DMS153 treated with DMSO at 0.1 percent for 48 hours (cell line): Measurements from ENCODE around the gene HIVEP2.
A peak's percentile ranks its signal among the peaks of the same experiment; 100 is the strongest.

Experiments used
- DNase-seq: peaks from one replicate; lab custom pipeline; 2025; ENCODE audit not compliant: unreplicated experiment; lab: John Stamatoyannopoulos, UW

HIVEP2 gene

DNA sequence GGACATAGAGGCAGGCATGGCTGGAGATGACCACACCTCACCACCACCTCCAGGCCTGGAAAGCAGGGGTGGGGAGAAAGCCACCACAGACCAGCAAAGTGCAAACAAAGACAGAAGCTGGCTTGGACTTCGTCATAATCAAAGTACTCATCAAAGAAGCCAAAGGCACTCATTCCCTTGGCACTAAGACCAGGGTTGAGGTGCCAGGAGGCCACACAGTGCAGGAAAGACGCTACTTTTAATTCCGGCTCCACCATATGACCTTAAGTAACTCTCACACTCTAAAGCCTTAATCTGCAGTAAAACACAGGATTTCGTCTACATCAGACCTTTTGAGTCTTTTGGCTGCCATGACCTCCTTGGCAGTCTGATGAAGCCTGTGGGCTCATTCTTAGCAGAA is 123.1 kb downstream of the HIVEP2 start:
- DNase-seq: no peak

- no peak for DNase-seq
These were observed 123.7 kb downstream of the HIVEP2 start for GRCh38 chr6:142821164-142821716.

DNA sequence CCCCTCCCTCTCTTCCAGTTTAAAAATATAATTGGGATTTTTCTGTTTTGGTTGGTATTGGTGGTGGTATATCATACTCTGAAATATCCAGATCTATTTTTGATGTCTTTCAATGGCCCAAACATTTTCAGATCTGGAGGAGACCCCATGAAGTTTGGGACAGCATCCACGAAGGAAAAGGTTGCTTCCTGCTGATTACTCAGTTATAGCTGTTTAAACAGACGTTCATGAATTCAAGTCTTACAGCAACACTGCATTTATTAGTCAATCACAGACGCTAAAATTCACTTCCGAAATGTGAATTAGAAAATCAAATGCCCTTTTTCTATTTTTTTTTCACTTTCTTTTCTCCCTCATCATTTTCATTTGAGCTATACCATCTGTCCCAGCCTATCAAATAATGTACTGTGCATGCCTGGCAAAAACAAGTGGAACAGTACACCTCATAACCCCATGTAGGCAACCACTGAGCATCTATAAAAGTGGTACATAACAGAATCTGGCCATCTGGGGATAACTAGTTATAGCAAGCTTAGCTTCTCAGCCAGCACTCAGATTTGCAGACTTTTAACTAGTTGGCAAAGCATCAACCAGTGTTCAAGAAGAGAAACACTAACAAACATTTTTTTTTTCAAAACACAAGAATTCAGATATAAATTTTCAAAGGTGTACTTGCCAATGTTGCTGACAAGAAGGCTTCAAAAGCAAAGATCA is 124.5 kb downstream of the HIVEP2 start:
- DNase-seq: peak; percentile 43

GRCh38 chr6:142819603-142820337 is 125.2 kb downstream of the HIVEP2 start:
- DNase-seq: peak; percentile 73

DNA sequence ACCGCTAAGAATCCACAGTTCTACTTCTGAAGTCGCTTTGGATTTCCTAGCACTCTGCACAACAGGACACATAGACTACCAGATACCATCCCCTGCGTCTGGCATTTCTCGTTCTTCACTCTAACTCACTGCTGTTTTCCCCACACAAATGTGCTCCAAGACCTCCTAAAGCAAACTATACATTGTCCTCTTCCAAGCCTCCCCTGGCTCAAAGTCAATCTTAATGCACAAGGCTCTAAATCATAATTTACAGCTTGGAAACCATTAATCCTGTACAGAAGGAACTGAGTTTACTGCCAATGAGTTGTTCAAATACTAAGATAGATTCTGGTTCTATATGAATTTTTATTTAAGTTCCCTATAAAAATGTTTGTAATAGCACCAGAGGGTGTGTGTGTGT is 128.5 kb downstream of the HIVEP2 start:
- DNase-seq: no peak

GRCh38 chr6:142816031-142816430 is 128.9 kb downstream of the HIVEP2 start:
- no peak for DNase-seq

- no peak for DNase-seq
These were observed 133.1 kb downstream of the HIVEP2 start for GRCh38 chr6:142811923-142812322.

GRCh38 chr6:142810952-142811514 is 133.9 kb downstream of the HIVEP2 start:
- DNase-seq: no peak

- DNase-seq: no peak
These were observed 135.0 kb downstream of the HIVEP2 start for GRCh38 chr6:142809947-142810346.

GRCh38 chr6:142808405-142809061 is 136.4 kb downstream of the HIVEP2 start:
- DNase-seq: no peak

DNA sequence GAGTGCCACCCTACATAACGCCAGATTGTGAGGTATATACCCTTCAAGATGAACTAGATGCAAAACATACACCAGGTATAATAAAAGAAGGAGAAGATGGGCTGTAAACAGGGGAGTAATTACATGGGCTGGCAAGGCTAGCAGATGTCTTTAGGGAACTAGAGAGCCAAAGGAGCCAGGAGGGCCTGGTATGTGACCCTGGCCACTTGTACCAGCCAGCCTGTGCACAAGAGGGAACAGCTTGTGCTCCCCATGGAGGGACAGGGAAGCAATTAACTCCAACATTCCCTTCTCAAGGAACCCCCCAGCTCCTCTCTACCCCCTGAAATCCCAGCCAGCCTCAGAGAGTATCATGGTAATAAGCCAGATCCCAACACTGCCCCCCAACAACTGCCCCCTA is 139.9 kb downstream of the HIVEP2 start:
- DNase-seq: no peak

DNA sequence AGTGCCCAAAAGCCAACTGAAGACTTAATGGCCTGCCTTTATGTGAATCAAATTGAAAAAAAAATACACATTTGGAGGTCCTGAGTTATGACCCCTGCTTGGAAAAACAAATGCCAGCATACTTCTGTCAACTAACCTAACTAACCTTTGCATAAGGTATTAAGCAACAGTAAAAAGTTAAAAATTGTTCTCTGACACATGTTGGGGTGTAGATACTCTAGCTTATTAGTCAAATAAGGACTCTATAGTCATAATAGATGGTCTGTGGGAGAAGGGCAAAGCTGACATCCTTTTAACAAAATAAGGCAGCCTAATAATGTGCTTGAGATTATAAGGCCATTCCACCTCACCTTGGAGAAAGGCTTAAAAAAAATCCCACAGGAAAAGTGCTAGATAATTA is 140.5 kb downstream of the HIVEP2 start:
- no peak for DNase-seq

- no peak for DNase-seq
These were observed 141.4 kb downstream of the HIVEP2 start for GRCh38 chr6:142803495-142804058.

DNA sequence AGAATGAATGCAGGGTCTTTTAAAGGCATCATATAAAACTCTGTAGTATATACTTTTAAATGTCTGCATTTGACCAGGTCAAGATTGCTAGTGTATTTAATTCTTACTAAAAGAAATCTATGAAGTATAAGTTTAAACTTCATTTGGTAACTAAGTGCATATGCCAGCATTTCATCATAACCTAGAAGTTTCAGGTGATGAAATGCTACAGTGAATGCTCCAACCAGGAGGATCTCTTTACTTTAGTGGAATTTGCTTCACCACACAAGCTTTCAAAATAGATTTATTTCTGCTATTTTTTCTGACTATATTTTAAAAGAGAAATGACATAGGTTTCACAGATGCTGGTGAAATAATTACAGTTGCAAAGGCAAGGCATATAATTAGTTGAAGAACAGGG is 141.9 kb downstream of the HIVEP2 start:
- no peak for DNase-seq

DNA sequence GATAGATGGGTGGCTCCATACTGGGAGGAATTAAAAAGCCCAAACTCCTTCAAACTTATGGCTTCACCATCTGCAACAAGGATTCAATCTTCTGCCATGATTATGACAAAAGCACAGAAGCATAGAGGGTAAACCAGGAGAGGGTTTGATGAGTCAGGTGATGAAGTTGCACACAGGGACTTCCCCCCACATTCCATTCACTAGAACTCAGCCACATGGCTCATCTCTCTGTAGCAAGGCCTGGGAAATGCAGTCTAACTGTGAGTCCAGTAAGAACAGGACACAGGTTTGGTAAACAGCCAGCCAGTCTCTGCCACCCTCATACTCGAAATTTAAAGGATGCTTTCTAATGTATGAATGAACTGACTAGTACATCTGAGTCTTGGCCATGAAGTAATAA is 142.9 kb downstream of the HIVEP2 start:
- DNase-seq: no peak

DNA sequence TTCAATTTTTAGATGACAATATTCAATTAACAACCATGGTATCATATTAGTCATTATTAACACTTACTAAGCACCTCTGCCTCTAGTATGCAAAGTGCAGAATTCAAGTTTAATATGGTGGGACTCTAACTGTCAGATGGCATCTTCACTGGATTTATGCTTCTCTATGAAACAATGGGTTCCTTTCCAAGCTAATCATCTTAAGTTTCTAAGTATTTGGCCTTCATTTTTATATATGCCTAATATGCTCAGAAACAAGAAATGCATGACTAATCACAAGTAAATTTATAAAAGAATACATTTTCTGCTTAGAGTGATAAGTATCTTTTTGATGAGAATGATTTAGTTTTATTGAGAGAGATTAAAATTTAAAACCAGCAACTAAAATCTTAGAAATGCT is 144.7 kb downstream of the HIVEP2 start:
- DNase-seq: no peak

DNA sequence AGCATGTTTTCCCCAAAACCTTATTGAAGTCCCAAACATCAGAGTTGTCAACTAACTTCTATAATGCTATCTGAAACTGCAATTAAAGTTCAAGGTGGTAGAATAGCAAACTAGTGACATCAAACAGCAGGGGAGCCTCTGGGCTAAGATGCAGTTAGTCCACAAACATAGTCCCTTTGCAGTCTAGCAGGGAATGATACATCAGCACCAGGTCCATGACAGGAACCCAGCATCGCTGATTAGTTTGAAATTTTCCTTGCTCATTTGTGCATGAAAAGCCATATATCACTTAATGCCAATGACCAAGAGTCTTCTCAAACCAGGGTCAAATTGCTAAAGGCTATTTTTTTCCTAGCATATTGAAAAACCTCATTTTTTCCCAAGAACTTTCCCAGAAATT is 145.3 kb downstream of the HIVEP2 start:
- DNase-seq: no peak

DNA sequence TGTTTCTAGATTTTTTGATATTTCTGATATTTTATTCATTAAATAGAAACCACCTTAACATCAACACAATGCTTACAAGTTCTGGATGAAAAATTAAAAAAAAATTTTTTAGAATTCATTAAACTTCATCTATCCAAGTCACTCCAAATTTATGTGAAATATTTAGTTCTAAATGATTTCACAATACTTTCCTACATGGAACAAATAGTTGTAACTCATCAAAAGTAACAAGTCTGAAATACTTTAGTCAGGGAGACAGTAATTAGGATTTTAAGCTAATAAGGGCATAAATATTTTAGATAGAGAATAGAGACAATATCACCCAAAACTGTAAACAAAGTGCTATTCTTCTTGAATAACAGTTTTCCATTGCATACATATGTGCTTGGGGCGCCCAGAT is 147.8 kb downstream of the HIVEP2 start:
- DNase-seq: no peak

- DNase-seq: no peak
These were observed 148.4 kb downstream of the HIVEP2 start for GRCh38 chr6:142796571-142796970.

DNA sequence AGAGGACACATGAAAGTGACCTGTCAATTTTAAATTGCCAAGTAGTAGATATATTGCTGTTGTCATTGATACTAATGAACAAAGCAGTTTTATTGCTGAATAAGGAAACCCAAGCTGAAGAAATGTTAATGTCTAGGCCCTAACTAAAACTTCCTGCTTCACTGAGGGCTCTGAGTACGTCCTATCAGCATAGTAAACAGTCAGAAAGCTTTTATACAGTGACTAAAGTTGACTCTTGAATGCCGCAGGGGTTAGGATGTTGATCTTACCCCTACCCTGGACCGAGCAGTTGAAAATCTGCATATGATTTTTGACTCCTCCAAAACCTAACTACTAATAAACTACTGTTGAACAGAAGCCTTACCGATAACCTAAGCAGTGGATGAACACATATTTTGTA is 149.0 kb downstream of the HIVEP2 start:
- DNase-seq: no peak

- no peak for DNase-seq
These were observed 150.6 kb downstream of the HIVEP2 start for GRCh38 chr6:142794424-142794823.
